H9 (cell line): ENCODE data around the gene MSH4. TPM values are rescaled to one million over a fixed set of nuclear protein-coding genes. Genes with fewer than 3 reads are reported as not detected.

ENCODE experiments used
- DNase-seq: peaks from one replicate; pipeline ENCODE4 v3.0.0-alpha.2; 2017
- H2AFZ ChIP-seq: one replicate; pipeline ENCODE4 v1.6.1; 2013; ENCODE audit warnings: mild to moderate bottlenecking, low read length, control low read depth, moderate library complexity
- H2AK5ac ChIP-seq: 2 replicates; pipeline ENCODE4 v1.6.1; 2013; ENCODE audit warnings: low read length, control low read depth, mixed read lengths; ENCODE audit not compliant: insufficient read length
- H2BK120ac ChIP-seq: one replicate; pipeline ENCODE4 v1.6.1; 2013; ENCODE audit warnings: low read depth, mild to moderate bottlenecking, low read length, control low read depth, inconsistent platforms; ENCODE audit not compliant: poor library complexity, severe bottlenecking
- H2BK12ac ChIP-seq: 2 replicates; pipeline ENCODE4 v1.6.1; 2013; ENCODE audit warnings: low read length, control low read depth, mixed read lengths, low read depth; ENCODE audit not compliant: insufficient read length
- H2BK15ac ChIP-seq: 2 replicates; pipeline ENCODE4 v1.6.1; 2013; ENCODE audit warnings: low read depth, low read length, control low read depth
- H2BK20ac ChIP-seq: one replicate; pipeline ENCODE4 v1.6.1; 2013; ENCODE audit warnings: low read depth, mild to moderate bottlenecking, low read length, control low read depth, inconsistent platforms; ENCODE audit not compliant: poor library complexity, severe bottlenecking
- H2BK5ac ChIP-seq: 2 replicates; pipeline ENCODE4 v1.6.1; 2013; ENCODE audit warnings: low read length, control low read depth, mixed read lengths; ENCODE audit not compliant: insufficient read length
- H3K14ac ChIP-seq: 2 replicates; pipeline ENCODE4 v1.6.1; 2013; ENCODE audit warnings: low read length, control low read depth; ENCODE audit not compliant: insufficient read depth
- H3K18ac ChIP-seq: 2 replicates; pipeline ENCODE4 v1.6.1; 2013; ENCODE audit warnings: low read depth, mild to moderate bottlenecking, mixed read lengths, low read length, control low read depth; ENCODE audit not compliant: insufficient read length
- H3K23ac ChIP-seq: 2 replicates; pipeline ENCODE4 v1.6.1; 2013; ENCODE audit warnings: low read length, control low read depth, mixed read lengths, low read depth; ENCODE audit not compliant: insufficient read length
- H3K23me2 ChIP-seq: 2 replicates; pipeline ENCODE4 v1.6.1; 2013; ENCODE audit warnings: low read depth, mild to moderate bottlenecking, mixed read lengths, low read length, control low read depth; ENCODE audit not compliant: insufficient read length, poor library complexity, severe bottlenecking
- H3K27ac ChIP-seq: 2 replicates; pipeline ENCODE4 v1.5.1; 2013; ENCODE audit warnings: low read length, control low read depth, mixed read lengths, low read depth; ENCODE audit not compliant: insufficient read length
- H3K27me3 ChIP-seq: 2 replicates; pipeline ENCODE4 v1.6.1; 2013; ENCODE audit warnings: low read length, control low read depth, inconsistent platforms; ENCODE audit not compliant: insufficient read depth
- H3K4ac ChIP-seq: 2 replicates; pipeline ENCODE4 v1.6.1; 2013; ENCODE audit warnings: low read depth, mild to moderate bottlenecking, control low read depth, inconsistent platforms, low read length, moderate library complexity
- H3K4me1 ChIP-seq: 2 replicates; pipeline ENCODE4 v1.6.1; 2013; ENCODE audit warnings: low read length, control low read depth, inconsistent platforms; ENCODE audit not compliant: insufficient read depth
- H3K4me2 ChIP-seq: 2 replicates; pipeline ENCODE4 v1.6.1; 2013; ENCODE audit warnings: low read length, control low read depth, mixed read lengths; ENCODE audit not compliant: insufficient read length, insufficient read depth
- H3K56ac ChIP-seq: 2 replicates; pipeline ENCODE4 v1.6.1; 2013; ENCODE audit warnings: low read depth, mild to moderate bottlenecking, mixed read lengths, low read length, control low read depth; ENCODE audit not compliant: insufficient read length
- H3K79me1 ChIP-seq: 2 replicates; pipeline ENCODE4 v1.6.1; 2013; ENCODE audit warnings: low read depth, mild to moderate bottlenecking, moderate library complexity, low read length, control low read depth, inconsistent platforms; ENCODE audit not compliant: insufficient read depth, poor library complexity, severe bottlenecking
- H3K79me2 ChIP-seq: 2 replicates; pipeline ENCODE4 v1.6.1; 2013; ENCODE audit warnings: low read length, control low read depth, inconsistent platforms; ENCODE audit not compliant: insufficient read depth
- H3K9ac ChIP-seq: 2 replicates; pipeline ENCODE4 v1.6.1; 2013; ENCODE audit warnings: low read length, control low read depth, mixed read lengths; ENCODE audit not compliant: insufficient read length; ENCODE audit errors: extremely low read depth
- H3K9me3 ChIP-seq: one replicate; pipeline ENCODE4 v1.6.1; 2013; ENCODE audit warnings: low read depth, low read length, inconsistent platforms; ENCODE audit not compliant: control insufficient read depth
- H3T11ph ChIP-seq: one replicate; pipeline ENCODE4 v1.6.1; 2013; ENCODE audit warnings: mild to moderate bottlenecking, low read length, control low read depth, inconsistent platforms
- H4K20me1 ChIP-seq: one replicate; pipeline ENCODE4 v1.6.1; 2013; ENCODE audit not compliant: control insufficient read depth, insufficient read length, insufficient read depth
- H4K5ac ChIP-seq: 2 replicates; pipeline ENCODE4 v1.6.1; 2013; ENCODE audit warnings: low read depth, mild to moderate bottlenecking, mixed read lengths, low read length, control low read depth; ENCODE audit not compliant: insufficient read length
- H4K8ac ChIP-seq: replicated peaks from 2 replicates; pipeline ENCODE4 v1.6.1; 2013; ENCODE audit warnings: low read length, control low read depth, mixed read lengths, low read depth; ENCODE audit not compliant: insufficient read length
- H4K91ac ChIP-seq: 2 replicates; pipeline ENCODE4 v1.6.1; 2013; ENCODE audit warnings: low read depth, mild to moderate bottlenecking, moderate library complexity, mixed read lengths, low read length, control low read depth; ENCODE audit not compliant: insufficient read length
- H3K27ac Mint-ChIP-seq, 3 experiments: 2 replicates in 2 of 3; 3 replicates in 1 of 3; pipeline ENCODE4 v1.8.0; 2020 to 2021; ENCODE audit warnings: mixed read lengths in 3 of 3, mild to moderate bottlenecking in 1 of 3, moderate library complexity in 1 of 3
- H3K27me3 Mint-ChIP-seq: 2 replicates; pipeline ENCODE4 v1.8.0; 2021; ENCODE audit warnings: low read depth, mild to moderate bottlenecking, moderate library complexity, mixed read lengths
- H3K36me3 Mint-ChIP-seq, 3 experiments: 2 replicates in 2 of 3; 3 replicates in 1 of 3; pipeline ENCODE4 v1.8.0; 2020 to 2021; ENCODE audit warnings: low read depth in 3 of 3, mixed read lengths in 3 of 3; ENCODE audit not compliant: insufficient read depth in 1 of 3
- H3K4me1 Mint-ChIP-seq, 2 experiments: 2 replicates each; pipeline ENCODE4 v1.8.0; 2020; ENCODE audit warnings: mixed read lengths in 2 of 2
- H3K4me3 Mint-ChIP-seq, 2 experiments: 2 replicates in 1 of 2; 3 replicates in 1 of 2; pipeline ENCODE4 v1.8.0; 2020 to 2021; ENCODE audit warnings: mild to moderate bottlenecking in 2 of 2, mixed read lengths in 2 of 2, moderate library complexity in 1 of 2
- H3K9me3 Mint-ChIP-seq, 2 experiments: 2 replicates in 1 of 2; 3 replicates in 1 of 2; pipeline ENCODE4 v1.8.0; 2020; ENCODE audit warnings: mild to moderate bottlenecking in 2 of 2, mixed read lengths in 2 of 2, moderate library complexity in 1 of 2
- total RNA-seq: library from RNA; stranded (reverse); gene quantifications from 2 replicates; pipeline ENCODE4 v1.2.1, GENCODE V29; 2021
- TF ChIP-seq, protein P1 (sequence below): fragments of 200-600 bp; sonication (generic); conservative IDR thresholded peaks from 3 replicates; pipeline ENCODE4 v1.8.0; 2021; ENCODE audit warnings: antibody characterized with exemption, mild to moderate bottlenecking

The MSH4 gene
- total RNA-seq, 1 experiment from 2014 or later = 0.63 TPM

DNA sequence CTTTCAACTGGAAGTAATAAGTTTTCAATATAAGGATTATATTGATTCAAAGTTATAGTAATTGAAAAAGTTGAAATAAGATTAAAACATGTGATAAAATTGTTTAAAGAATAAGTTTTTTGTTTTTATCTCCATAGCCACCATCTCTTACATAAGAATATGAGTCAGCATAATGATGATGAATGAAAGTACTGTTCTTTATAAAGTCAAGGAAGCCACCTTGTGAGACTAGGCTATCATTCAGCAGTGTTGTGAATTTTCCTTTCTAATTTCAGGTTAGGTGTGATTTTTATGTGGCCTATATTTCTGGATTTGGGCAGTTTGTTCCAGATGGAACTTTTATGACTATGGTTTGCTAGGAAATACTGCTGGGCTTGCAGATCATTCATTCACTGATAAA is 157.9 kb downstream of the MSH4 start:
- H3K9me3 ChIP-seq = no peaks in the 10 kb centered on the region
- H3K23me2 ChIP-seq = no peaks in the 10 kb centered on the region
- H3K79me1 ChIP-seq = no peaks in the 10 kb centered on the region
- no peak overlapping the region for H4K5ac ChIP-seq
- H2BK15ac ChIP-seq = no peak overlapping the region
- H3T11ph ChIP-seq = no peak overlapping the region
- no peaks in the 10 kb centered on the region for H4K20me1 ChIP-seq
- no peak overlapping the region for H3K14ac ChIP-seq
- H4K8ac ChIP-seq = no peak overlapping the region
- no peak overlapping the region; a peak in 1 of 7 replicates for H3K27ac Mint-ChIP-seq
- no peaks in the 10 kb centered on the region for H3K79me2 ChIP-seq
- H3K27me3 Mint-ChIP-seq = no peaks in the 10 kb centered on the region
- H3K36me3 Mint-ChIP-seq = no peaks in the 10 kb centered on the region
- no peak overlapping the region for H3K9ac ChIP-seq
- H3K27me3 ChIP-seq = no peaks in the 10 kb centered on the region
- H3K9me3 Mint-ChIP-seq = 0 out of 5 replicates have a peak, but pooled peaks cover 0 to 2% of the 10 kb centered on the region in 2 experiments
- no peak overlapping the region for H3K4me3 Mint-ChIP-seq
- H2BK5ac ChIP-seq = no peak overlapping the region
- H3K4me2 ChIP-seq = no peak overlapping the region
- no peaks in the 10 kb centered on the region for H3K4me1 ChIP-seq
- H2AK5ac ChIP-seq = no peak overlapping the region
- no peak for DNase-seq
- TF ChIP-seq, protein P1, sequence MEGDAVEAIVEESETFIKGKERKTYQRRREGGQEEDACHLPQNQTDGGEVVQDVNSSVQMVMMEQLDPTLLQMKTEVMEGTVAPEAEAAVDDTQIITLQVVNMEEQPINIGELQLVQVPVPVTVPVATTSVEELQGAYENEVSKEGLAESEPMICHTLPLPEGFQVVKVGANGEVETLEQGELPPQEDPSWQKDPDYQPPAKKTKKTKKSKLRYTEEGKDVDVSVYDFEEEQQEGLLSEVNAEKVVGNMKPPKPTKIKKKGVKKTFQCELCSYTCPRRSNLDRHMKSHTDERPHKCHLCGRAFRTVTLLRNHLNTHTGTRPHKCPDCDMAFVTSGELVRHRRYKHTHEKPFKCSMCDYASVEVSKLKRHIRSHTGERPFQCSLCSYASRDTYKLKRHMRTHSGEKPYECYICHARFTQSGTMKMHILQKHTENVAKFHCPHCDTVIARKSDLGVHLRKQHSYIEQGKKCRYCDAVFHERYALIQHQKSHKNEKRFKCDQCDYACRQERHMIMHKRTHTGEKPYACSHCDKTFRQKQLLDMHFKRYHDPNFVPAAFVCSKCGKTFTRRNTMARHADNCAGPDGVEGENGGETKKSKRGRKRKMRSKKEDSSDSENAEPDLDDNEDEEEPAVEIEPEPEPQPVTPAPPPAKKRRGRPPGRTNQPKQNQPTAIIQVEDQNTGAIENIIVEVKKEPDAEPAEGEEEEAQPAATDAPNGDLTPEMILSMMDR = no peak
- H2BK20ac ChIP-seq = no peak overlapping the region
- H3K4me1 Mint-ChIP-seq = peaks cover 5 to 8% of the 10 kb centered on the region in 2 experiments
- no peak overlapping the region for H4K91ac ChIP-seq
- no peak overlapping the region for H3K23ac ChIP-seq
- H3K27ac ChIP-seq = no peak overlapping the region
- H3K18ac ChIP-seq = no peak overlapping the region
- no peak overlapping the region for H3K56ac ChIP-seq
- no peak overlapping the region for H2BK120ac ChIP-seq
- H2AFZ ChIP-seq = no peak overlapping the region
- no peak overlapping the region for H3K4ac ChIP-seq
- no peak overlapping the region for H2BK12ac ChIP-seq

Other genes starting within 250 kb of the MSH4 start
- 2.1 and 2.4 TPM in 2 replicates for gene SLC44A5, start 185.8 kb upstream of the MSH4 start, total RNA-seq
- 51.3 and 52.2 TPM in 2 replicates for gene ACADM, start 72.2 kb upstream of the MSH4 start, total RNA-seq
- 151 and 162 TPM in 2 replicates for gene RABGGTB, start 10.6 kb upstream of the MSH4 start, total RNA-seq
- not detected in 2 replicates for gene ASB17, start 135.5 kb downstream of the MSH4 start, total RNA-seq